NCI-H1092 treated with DMSO at 0.1 percent for 48 hours (cell line): Measurements from ENCODE around the gene PRM3.

Experiments
- DNase-seq: peaks from one replicate; lab custom pipeline; 2025; lab: John Stamatoyannopoulos, UW

The PRM3 gene

DNA sequence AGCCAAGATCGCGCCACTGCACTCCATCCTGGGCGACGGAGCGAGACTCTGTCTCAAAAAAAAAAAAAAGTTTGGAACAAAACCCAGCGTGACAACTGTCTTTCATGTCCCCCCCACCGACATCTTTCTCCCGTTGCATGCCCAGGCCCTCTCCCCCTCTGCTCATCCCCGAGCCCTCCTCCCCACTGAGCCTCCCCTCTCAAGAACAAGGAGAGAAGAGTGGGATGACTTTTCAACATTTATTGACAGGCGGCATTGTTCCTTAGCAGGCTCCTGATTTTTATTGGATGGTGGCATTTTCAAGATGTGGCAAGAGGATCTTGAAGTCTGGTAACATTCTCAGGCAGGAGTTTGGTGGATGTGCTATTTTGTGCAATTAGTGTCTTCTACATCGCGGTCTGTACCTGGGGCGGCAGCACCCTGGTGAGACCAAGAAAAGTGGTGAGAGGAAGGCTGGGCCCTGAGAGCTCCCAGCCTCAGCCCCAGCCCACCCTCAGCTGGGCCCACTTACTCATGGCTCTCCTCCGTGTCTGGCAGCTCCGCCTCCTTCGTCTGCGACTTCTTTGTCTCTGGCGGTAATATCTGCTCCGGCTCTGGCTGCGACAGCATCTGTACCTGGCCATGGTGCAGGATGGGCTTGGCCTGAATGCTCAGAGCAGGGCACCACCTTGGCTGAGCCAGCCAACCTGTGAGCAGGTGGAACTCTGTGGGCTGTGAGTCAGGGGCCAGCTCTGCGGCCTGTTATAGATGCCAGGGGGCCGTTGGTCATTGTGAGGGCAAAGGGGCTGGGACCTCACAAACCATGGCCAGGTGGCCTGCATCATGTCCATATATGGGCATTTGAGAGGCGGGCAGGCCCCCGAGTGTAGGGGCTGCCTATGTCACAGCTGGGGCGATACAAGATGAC lies 7.4 kb upstream of the PRM3 start, which contains the start of gene PRM1:
PRM1 (minus strand) TSS at position 715 of the 907 bp plus-strand sequence; CDS start at position 623, 92 bp downstream.
- DNase-seq, result no peak

DNA sequence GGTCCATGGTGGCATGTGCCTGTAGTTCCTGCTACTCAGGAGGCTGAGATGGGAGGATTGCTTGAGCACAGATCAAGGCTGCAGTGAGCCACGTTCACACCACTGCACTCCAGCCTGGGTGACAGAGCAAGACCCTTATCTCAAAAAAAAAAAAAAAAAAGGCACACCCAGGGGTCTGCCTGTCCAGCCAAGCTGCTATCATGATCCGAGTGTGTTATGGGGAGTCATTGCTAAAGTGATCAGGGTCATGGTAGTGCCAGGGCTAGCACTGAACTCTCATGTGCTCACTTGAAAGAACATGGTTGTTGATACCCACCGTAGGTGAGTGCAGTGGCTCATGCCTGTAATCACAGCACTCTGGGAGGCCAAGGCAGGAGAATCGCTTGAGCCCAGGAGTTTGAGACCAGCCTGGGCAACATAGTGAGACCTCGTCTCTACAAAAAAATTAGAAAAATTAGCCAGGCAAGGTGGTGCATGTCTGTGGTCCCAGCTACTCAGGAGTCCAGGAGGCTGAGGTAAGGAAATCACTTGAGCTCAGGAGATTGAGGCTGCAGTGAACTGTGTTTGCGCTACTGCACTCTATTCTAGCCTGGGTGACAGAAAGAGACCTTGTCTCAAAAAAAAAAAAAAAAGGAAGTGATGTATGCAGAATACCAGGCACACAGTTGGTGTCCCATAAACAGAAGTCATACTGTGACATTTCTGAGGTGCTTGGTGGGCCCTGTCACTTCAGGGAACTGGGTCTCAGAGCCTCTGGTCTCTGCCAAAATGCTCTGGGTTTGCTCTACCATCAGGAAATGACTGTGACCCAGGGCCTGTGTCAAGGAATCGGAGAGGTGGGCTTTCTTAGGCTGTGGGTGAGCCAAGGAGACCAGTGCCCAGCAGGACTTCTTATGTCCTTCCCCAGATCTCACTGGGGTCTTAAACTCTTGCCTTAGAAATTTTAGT lies 5.5 kb upstream of the PRM3 start:
- no peak for DNase-seq

DNA sequence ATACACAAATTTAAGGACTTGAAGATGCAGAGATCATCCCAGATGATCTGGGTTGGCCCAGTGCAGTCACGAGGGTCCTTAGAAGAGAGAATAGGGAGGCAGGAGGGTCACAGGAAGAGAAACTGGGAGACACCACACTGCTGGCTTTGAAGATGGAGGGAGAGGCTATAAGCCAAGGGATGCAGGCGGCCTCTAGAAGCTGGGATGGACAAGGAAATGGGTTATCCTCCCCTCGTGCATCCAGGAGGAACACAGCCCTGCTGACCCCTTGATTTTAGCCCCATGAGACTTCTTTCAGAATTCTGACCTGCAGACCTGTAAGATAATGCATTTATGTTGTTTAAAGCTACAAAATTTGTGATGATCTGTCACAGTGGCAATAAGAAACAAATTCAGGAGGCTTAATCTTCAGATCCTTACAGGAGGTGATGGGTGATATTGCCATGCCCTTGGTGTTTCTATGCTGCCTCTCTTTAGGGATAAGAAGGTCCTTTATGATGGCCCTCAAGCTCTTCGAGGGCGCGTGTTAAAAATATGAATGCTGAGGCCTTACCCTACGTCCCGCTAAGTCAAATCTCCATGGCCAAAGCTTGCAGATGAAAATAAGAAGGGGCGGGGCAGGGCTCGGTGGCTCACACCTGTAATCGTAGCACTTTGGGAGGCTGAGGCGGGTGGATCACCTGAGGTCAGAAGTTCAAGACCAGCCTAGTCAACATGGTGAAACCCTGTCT lies 4.3 kb upstream of the PRM3 start:
- no peak for DNase-seq

DNA sequence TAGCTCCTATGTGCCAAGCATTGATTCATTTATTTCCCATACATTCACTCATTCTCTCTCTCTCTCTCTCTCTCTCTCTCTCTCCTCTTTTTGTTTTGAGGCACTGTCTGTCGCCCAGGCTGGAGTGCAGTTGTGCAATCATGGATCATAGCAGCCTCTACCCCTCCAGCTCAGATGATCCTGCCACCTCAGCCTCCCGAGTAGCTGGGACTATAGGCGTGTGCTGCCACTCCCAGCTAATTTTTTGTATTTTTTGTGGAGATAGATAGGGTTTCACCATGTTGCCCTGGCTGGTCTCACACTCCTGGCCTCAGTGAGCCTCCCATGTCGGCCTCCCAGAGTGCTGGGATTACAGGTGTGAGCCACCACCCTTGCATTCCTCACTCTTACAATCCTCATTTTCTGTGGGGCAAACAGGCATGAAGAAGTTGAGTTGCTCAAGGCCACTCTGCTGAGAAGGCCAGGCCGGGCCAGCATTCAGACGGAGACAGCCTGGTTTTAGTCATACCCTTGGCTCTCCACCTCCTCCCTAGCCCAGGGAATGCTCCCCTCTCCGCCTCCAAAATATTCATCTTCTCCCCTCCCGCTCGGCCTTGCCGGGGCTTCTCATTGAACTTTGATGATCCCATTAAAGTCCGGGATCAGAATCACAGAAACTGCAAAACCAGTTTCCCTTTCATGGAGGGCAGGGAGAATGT lies 3.6 kb upstream of the PRM3 start:
- no peak for DNase-seq

DNA sequence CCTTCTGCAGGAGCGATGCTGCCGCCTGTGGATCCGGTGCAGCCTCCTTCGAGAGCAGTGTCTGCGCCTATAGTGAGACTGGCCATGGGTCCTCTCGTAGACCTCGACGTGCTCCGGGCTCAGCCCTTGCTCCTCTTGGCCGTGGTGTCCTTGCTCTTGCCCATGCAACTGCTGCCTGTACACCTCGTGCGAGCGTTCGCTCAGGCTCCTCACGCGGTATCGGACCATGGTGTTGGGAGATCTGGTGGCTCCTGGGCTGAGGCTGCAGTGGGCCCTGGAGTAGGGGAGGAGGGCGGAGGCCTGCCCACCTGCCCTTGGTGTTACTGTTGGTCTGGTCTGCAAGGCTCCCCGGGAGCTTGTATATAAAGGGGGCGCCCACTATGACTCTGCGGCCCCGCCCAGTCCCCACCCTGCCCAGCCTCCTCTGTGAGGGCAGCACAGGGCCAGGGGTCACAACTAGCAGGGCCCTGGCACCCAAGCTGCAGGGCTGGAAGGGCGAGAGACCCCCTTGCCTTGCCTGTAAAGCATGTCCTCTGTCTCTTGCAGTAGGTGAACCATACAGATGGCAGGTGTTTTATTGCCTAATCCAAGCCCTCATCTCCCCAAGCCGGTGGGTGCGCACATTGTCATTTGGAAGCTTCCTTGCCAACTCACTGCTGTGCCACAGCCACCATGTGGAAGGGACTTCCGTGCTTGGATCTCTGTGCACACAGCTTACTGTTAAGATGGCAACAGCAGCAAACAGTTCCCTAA lies 2.9 kb upstream of the PRM3 start, which contains the start of gene PRM2:
PRM2 (minus strand) TSS at position 338 of the 753 bp plus-strand sequence; CDS start at position 228, 110 bp downstream.
- no peak for DNase-seq

DNA sequence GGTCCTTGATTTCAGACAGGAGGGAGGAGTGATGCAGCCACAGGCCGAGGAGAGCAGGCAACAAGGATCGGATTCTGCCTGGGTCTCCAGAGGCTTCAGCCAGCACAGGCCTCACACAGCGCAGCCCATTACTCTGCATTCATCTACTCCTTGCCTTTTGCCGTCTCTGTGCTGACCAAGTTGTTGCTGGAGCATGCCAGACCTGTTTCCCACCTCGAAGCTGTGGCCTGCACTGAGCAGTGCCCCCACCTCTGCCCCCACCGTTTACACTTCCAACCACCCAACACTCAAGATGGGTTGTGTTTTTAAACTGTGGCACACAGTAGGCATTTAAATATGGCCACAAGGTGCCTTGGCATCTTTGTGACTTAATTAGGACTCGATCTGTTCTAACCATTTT lies 1.5 kb upstream of the PRM3 start:
- DNase-seq, result no peak

DNA sequence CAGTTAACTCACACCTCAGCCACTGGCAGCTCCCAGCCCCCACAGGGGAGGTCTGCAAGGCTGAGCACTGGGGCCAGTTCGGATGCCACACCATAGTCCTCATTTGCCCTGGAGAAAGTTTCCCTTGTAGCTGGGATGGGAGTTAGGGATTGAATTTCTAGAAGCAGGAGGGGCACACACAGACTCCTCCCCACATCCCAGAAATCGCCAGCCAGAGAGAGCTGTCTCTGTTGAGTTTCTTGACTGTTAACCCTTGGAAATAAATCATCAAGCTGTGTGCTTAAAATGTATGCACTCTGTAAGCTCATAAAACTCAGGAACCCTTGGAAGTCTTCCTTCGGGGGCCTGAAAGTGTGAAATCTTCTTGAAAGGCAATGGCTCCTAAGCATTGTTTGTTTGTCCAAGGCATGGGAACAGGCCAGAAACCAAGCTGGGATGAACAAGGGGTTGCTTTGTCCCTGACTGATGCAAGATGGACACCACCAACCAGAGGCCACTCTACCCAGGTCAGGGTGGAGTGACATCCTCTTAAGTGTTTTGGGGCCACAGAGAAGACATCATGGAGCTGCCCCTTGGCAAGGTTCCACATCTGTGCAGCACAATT lies 394 bp upstream of the PRM3 start:
- no peak for DNase-seq

DNA sequence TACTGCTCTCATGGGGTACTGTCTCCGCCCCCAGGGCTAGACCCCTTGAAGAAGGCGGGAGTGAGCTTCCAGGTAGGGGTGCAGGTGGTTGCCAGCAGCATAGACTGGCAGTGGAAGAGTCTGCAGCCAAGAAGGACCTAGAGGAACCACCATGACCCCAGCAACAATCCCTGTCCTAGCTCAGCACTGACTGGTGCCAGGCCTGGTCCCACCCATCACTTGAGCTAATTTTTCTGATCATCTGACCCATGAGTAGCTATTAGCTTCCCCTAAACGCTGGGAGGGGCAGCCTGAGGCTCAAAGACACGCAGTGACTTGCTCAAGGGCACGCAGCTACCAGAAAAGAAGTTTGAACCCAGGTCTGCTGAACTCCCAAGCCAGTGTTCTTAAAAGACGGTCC lies 945 bp downstream of the PRM3 start:
- no peak for DNase-seq

DNA sequence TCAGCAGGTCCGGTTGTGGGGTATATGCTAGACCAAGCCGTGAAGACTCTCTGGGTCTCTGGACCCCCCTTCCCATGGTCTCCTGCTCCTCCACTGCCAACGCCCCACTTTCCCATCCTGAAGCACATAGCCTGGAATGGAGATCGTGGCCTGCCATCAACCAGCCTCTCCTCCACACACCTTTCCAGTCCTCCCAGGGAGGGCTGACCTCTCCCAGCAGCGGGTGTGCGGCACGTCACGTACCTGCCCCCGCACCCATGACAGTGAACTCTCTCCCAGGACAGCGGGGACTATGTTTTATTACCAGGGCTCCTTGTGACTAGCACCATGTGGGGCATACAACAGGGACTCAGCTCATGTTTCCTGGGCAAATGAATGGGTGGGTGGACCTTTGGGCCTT lies 1.8 kb downstream of the PRM3 start:
- DNase-seq, result no peak

DNA sequence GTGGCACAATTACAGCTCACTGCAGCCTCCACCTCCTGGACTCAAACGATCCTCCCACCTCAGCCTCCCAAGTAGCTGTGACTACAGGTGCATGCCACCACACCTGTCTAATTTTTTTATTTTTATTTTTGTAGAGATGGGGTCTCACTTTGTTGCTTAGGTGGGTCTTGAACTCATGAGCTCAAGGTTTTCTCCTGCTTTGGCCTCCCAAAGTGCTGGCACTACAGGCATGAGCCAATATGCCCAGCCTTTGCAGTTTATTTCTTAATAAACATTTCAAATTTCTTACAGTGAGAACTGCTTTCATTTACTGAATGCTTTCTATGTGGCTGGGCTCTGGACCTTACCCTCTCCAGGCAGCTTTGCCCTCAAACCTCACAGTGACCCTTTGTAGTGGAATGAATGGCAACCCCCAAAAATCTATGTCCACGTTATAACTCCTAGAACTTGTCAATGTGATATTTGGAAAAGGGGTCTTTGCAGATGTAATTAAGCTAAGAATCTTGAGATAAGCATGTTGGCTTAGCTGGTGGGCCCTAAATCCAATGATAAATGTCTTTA lies 2.7 kb downstream of the PRM3 start:
- DNase-seq, result no peak

DNA sequence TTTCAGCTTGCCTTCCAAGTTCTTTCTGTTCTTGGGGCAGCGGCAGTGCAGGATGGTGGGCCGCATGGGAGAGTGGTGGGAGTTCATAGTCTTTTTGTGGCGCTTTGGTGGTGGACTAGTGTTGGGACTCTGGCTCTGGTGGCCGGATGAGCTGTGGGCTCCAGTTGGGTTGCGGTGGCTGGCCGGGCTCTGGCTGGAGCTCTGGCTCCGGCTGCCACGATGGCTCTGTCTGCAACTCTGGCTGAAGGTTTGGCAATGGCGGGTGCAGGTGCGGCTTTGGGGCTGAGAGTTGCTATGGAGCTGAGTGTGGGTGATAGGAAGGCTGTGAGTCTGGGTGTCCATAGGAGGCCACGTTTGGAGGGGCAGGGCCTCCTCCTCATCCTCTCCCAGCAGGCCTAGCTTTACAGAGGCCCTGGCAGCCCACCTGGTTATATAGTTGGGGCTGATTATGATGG lies 4.5 kb downstream of the PRM3 start, which contains the start of gene TNP2:
TNP2 (minus strand) TSS at position 405 of the 455 bp plus-strand sequence; CDS start at position 342, 63 bp downstream.
- no peak for DNase-seq

DNA sequence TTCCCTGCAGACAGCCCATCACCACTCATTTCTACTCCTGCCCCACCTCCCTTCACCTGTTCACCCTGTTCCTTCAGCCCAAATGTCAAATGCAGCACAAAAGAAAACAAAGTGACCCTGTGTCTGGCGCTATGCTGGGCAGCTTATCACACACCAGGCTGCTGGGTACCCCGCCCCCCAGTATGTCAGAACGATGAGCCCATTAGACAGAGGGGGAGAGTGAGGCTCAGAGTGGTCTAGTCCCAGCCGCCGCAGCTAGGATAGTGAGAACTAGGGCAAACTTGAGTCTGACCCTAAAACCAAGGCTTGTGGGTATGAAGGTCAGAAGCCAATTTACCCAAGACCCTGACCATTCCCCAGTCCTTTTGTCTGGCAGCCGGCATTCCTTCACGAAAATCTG lies 8.3 kb downstream of the PRM3 start:
- DNase-seq, result no peak

DNA sequence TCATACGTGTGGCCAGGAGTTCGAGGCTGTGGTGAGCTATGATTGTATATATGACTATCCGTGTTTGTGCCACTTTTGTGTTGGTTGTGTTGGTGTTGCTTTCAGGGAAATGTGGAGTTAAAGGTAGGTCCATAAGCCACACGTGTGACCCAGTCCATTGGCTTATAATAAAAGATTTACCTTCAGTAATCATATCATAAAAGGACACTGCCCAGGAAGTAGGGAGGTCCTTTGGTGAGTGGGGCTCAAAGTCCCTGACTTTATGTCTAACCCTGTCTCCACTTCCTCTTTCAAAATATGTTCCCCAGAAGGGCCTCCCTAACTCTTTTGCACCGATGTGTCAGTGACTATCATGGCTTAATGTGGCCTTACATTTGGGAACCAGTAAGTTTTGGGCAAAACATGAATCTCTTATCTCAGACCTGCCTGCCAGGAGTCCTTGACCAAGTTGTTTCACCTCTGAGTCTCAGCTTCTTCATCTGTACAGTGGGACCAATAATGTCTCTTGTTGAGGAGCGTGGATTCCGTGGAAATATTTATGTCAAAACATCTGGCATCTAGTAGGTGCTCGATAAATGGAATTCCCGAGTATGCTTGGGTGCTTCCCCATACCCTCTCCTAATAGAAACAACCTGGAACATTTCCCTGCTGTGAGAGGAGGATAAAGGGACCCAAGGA lies 9.1 kb downstream of the PRM3 start:
- no peak for DNase-seq

DNA sequence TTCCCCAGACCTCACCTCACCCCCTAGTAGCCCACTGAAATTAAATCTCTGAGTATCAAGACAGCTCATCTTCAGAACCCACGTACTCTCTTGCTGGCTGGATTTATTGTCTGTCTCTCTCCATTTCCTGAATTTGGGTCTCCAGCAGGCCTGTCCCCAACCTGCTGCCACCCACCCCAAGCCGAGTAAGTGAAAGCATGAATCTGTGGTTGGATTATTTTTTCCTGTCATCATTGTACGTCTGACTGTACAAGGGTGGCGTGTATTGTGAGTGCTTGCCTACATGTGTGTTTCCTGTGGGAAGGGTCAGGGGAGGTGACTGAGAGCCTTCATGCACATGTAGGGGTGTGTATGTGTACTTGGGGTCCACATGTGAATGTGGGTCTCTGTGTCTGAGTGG lies 9.7 kb downstream of the PRM3 start:
- no peak for DNase-seq

DNA sequence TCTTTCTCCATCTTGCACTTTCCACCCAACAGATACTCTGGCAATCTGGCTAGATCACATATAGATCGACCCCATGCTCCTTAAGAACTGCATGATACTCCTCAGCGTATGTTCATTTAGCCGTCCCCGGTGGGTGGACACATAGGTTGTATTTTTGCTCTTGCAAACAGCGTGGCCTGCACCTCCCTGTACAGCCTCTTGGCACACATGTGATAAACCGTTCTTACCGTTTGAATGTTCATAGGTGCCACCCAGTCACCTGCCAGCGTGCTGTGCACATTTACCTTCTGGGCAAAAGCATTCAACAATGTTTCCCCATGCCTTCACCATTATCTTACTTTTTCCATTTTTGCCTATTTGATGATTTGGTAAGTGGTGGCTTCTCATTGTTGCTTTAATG lies 10.5 kb downstream of the PRM3 start:
- DNase-seq, result no peak

DNA sequence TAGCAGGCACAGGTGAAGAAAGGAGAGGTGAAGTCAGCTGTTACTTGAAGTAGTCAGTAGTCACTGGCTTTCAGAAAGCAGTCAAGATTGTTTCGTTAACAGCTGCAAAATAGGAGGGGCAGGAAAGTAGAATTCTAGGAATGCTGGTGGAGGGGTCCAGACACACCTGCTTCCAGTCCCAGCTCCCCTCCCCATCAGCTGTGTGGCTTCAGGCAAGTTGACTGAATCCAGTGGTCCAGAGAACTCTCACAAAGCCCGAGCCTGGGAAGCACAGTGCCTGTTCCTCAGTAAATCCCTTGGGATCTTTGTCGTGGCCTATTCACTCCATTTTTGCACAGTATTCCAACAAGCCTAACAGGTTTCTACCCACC lies 12.8 kb downstream of the PRM3 start:
- no peak for DNase-seq

DNA sequence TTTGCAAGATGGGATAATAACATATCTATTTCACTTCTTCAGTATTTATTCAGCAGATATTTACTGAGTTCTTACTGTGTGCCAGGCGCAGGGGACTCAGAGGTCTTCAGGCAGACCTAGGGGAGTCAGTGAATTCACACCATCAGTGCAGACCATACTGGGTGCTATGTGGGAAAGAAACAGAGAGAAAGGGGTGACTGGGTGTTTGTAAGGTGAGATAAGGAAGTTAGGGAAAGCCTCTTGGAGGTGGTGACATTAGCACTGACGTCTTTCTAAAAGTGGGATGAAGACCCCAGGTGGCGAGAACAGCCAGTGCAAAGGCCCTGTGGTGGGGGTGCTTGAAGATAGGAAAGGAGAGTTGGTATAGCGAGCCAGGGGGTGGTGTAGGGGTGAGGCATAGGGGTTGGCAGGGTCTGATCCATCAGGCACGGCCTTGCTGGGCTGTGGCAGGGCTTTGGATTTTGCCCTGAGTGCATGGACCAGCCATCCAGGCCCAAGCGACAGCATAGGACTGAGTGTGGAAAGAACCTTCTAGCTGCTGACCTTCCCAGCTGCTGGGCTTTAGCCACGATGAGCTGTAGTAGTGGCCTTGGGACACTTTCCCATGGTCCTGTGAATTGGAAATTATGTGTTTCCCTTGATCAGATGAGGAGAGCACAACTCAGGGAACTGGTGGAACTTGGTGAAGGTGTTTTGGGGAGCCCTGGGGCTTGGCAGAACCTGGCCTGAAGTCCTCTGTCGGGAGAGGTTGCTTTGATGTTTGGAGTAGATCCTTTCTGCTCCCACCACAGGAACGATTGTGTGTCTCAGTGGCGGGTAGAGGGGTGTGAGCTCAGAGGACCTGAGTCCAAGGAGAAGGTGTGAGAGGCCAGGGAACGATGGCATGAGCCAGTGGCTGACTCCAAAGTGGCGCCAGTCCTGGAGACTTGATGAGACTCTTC lies 13.5 kb downstream of the PRM3 start:
- no peak for DNase-seq
